AG04449 (cell line): ENCODE data around the gene ZNF622.
A peak's percentile ranks its signal among the peaks of the same experiment; 100 is the strongest.

Experiments used
- CTCF ChIA-PET: fragments of 350-600 bp; formaldehyde crosslinking; extraction: SDS; loops from one replicate; lab custom pipeline; 2021; ENCODE audit warnings: antibody characterized with exemption; lab: Yijun Ruan, JAX
- POLR2A ChIA-PET: fragments of 400-600, 350-600 bp; formaldehyde crosslinking; extraction: SDS; loops from one replicate; lab custom pipeline; 2020; ENCODE audit warnings: antibody characterized with exemption, inconsistent platforms; lab: Yijun Ruan, JAX
- DNase-seq: peaks from one replicate; pipeline ENCODE4 v3.0.0-alpha.2; 2010; ENCODE audit warnings: low read depth, low spot score
- H3K4me3 ChIP-seq: 2 replicates; pipeline ENCODE4 v1.5.1; 2011; ENCODE audit warnings: low read depth, mild to moderate bottlenecking, control low read depth, low read length
- CTCF ChIP-seq: IDR thresholded peaks from one replicate; pipeline ENCODE4 v1.5.1; 2011; ENCODE audit warnings: mild to moderate bottlenecking, moderate library complexity, low read length, control low read depth, inconsistent platforms; ENCODE audit not compliant: insufficient read depth; ENCODE audit errors: missing control alignments

Gene ZNF622

GRCh38 chr5:16461026-16461425 lies 4.6 kb downstream of the ZNF622 start:
- ChIA-PET POLR2A (no interaction called here), CTCF (interaction anchor here (0.8 to 8.0 kb wide), 6 partner anchors 9 to 301 kb away, joined by 3 to 100 read pairs (median 4); no protein-coding TSS in a partner anchor)
- DNase-seq = peak; percentile 59
- H3K4me3 ChIP-seq = no peak overlapping the region
- TF ChIP-seq CTCF = no peak

GRCh38 chr5:16459451-16459850 lies 6.1 kb downstream of the ZNF622 start:
- no peak for DNase-seq
- CTCF ChIA-PET = interaction anchor here (8.0 kb wide), 2 partner anchors 15 to 299 kb away, joined by 100 to 119 read pairs; no protein-coding TSS in a partner anchor
- TF ChIP-seq CTCF = no peak
- H3K4me3 ChIP-seq = no peak overlapping the region
- POLR2A ChIA-PET = no interaction called here

- no peak for TF ChIP-seq CTCF
- POLR2A ChIA-PET = no interaction called here
- CTCF ChIA-PET = interaction anchor here (0.7 to 8.0 kb wide), 8 partner anchors 10 to 995 kb away, joined by 3 to 119 read pairs (median 7); no protein-coding TSS in a partner anchor
- H3K4me3 ChIP-seq = no peak overlapping the region
- DNase-seq = no peak
Observed at GRCh38 chr5:16457853-16458252, 7.7 kb downstream of the ZNF622 start.

GRCh38 chr5:16457451-16457850 lies 8.1 kb downstream of the ZNF622 start:
- ChIA-PET CTCF (interaction anchor here (1.1 to 8.0 kb wide), 7 partner anchors 10 to 994 kb away, joined by 3 to 119 read pairs (median 14); no protein-coding TSS in a partner anchor), POLR2A (no interaction called here)
- DNase-seq = no peak
- TF ChIP-seq CTCF = no peak
- no peak overlapping the region for H3K4me3 ChIP-seq

- TF ChIP-seq CTCF = peak; percentile 52
- POLR2A ChIA-PET = interaction anchor here (0.6 to 1.0 kb wide), 2 partner anchors 10 to 296 kb away, joined by 4 to 6 read pairs; no protein-coding TSS in a partner anchor
- no peak for DNase-seq
- no peak overlapping the region for H3K4me3 ChIP-seq
- CTCF ChIA-PET = interaction anchor here (0.7 to 8.0 kb wide), 22 partner anchors 8 to 1126 kb away, joined by 3 to 119 read pairs (median 4); no protein-coding TSS in a partner anchor
Observed at GRCh38 chr5:16456103-16456832, 9.3 kb downstream of the ZNF622 start.

GRCh38 chr5:16455668-16456067 lies 9.9 kb downstream of the ZNF622 start:
- H3K4me3 ChIP-seq = no peak overlapping the region
- CTCF ChIA-PET = interaction anchor here (0.7 to 8.0 kb wide), 20 partner anchors 9 to 1126 kb away, joined by 3 to 119 read pairs (median 4); no protein-coding TSS in a partner anchor
- no peak for DNase-seq
- POLR2A ChIA-PET = interaction anchor here (0.6 to 1.0 kb wide), 2 partner anchors 9 to 295 kb away, joined by 4 to 6 read pairs; no protein-coding TSS in a partner anchor
- no peak for TF ChIP-seq CTCF
